HG02678 (cell line): ENCODE data around the gene HEATR5B.
"Not testable (repeated sequence)": the region's sequence is repeated elsewhere in the genome, so short reads cannot be mapped to it uniquely, and the experiment has no call there.

Source experiments
- ATAC-seq: cut with Tn5 transposase; IDR thresholded peaks from one replicate; pipeline ENCODE4 v1.9.1; 2021; ENCODE audit warnings: mild to moderate bottlenecking, moderate library complexity; ENCODE audit not compliant: unreplicated experiment

The HEATR5B gene

DNA sequence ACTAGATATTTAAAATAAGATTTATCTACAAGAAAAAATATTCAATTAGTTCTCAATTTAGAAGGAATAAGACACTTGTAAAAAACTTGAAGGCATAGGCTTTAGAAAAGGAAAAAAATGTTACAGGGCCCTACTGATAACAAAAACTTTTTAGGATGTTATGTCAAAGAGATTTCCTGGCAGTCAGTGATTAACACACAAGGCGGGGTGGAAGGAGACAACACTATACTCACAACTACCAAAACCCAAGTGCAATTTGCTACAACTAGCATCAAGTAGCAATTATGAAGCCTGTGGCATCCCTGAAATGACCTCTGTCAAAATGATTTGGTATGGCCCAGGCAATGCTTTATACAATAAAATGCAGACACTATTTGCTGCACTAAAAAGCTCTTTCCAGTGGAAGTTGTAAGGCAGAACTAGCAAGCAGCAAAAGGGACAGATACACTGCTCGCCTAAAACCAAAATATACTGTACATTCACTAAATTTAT, 133.1 kb downstream of the HEATR5B start:
- no peak for ATAC-seq

DNA sequence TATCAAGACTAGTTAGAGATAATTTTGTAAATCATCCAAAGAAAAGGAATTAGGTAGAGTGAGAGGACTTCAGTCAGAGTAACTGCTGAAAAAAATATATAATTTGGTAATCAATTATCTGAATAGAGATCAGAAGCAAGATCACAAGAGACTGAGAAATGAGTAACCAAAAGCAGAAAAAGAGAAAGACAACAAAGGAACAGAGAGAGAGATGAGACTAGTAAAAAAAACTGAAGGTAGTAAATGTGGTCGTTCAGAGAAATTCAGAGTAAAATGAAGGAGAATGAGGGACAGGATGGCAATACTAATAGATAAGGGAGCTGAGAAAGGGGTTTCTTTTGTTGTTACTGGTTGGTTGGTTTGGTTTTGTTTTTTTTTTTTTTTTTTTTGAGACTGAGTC, 134.3 kb downstream of the HEATR5B start:
- ATAC-seq: no peak

DNA sequence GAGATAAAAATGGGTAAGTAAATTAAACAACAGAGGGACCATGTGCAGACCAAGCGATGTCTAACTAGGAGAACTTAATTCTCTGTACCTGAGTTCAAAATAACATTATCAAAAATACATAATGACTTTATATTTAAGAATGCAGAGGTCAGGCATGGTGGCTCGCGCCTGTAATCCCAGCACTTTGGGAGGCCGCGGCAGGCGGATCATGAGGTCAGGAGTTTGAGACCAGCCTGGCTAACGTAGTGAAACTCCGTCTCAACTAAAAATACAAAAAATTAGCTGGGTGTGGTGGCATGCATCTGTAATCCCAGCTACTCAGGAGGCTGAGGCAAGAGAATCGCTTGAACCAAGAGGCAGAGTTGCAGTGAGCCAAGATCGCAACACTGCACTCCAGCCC, 138.9 kb downstream of the HEATR5B start:
- not testable (repeated sequence) for ATAC-seq

DNA sequence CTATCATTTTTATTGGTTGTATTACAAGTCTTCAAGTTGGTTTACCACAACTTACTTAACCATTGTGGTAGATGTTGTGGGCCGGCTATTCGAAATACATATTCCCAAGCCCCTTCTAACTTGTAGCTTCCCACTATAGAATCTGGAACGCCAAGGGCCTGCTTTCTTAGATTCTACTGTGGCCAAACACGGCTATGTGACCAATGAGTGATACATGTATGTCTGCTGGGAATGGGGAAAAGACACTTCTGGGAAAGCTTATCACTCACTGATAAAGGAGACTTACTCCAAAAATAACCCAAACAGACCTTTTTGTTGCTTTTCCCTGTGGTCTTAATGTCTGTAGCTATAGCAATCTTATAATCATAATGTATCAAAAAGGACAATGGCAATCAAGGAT, 142.3 kb downstream of the HEATR5B start:
- ATAC-seq: no peak

DNA sequence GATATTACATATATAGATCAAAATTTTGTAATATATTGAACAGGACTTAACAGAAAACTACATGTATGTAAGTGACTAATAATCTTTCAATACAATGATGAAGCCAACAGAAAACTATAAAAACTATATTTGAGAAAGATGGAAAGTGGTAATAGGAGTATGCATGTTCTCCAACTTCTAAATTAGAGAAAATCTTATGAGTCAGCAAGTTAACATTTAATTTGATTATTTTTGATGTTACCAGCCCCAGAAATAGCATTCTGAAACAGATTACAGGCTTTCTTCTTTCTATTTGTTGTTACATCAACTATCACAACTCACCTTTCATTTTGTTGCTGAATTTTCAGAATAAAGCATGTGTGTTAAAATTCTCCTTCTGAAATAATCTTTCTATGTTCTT, 147.6 kb downstream of the HEATR5B start:
- ATAC-seq: not testable (repeated sequence)

DNA sequence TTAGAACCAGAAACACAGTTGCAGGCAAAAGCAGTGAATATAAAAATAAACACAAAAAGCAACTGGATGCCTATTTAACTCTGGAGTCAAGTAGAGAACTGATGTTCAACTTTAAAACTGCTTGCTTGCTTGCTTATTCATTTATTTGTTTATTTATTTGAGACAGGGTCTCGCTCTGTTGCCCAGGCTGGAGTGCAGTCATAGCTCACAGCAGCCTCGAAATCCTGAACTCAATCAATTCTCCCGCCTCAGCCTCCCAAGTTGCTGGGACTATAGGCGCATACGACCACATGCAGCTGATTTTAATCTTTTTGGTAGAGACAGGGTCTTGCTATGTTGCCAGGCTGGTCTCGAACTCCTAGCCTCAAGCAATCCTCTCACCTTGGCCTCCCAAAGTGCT, 152.5 kb downstream of the HEATR5B start:
- not testable (repeated sequence) for ATAC-seq
